ENCODE results near the gene ADGRB2.
A peak's percentile ranks its signal among the peaks of the same experiment; 100 is the strongest.

The ADGRB2 gene

DNA sequence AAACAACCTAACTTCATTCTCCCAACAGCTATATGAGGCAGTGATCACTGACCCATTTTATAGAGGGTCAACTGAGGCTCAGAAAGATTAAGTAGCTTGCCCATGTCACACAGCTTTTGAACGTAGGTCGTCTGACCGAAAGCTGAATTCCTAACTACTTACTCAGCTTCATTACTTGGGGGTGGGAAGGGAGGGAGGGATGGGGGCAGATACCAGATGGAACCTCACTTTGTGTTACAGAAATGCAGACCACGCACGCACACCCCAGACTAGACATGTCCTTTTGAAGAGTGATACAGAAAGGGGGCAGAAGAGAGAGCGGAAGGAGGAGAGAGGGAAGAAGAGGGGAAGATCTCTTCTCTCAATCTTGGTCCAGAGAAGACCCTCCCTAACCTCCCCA lies 2.3 kb downstream of the ADGRB2 start:
- peak; percentile 62 for DNase-seq

DNA sequence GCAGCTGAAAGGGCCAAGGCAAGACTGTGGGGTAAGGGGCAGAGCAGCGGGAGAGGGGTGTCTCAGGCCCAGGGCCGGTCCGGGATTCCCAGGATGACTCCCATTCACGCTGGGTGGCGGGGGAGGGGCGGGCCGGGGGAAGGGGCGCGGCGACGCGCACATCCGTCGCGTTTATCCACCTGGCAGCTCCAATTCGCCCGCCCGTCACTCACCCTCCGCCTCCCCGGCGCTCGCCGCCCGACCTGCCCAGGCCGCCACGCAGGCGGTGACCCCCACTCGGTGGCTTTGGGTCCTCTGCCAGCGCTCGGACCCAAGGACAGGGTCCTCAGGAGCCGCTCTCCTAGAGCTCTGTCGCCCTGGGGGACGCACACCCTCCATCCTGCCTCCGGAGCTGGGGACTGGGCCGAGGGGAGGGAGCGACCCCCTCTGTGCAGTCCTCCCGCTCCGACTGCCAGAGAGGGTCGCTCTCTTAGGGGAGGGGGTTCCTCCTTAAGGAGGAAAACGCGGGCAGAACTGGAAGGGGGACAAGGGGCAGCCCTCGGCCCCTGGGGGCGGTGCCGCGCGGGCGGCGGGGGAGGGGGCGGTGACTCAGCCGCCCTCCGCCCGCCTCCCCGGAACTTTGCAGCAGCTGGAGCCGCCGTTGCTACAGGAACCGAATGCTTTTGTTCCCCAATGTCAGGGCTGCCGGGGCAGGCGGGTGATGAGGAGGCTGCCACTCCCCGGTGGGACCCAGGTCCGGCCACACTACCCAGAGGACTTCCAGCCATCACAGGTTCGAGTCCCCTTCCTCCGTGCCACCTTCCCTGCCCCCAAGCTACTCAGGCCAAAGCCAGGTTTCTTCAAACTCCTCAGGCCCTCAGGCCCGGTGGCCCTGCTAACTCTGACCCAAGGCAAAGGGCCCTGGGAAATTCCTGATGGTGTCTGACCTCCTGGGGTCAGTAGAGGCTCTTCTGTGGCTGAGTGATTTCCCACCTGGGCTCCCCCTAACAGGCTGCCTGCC lies 3.4 kb downstream of the ADGRB2 start:
- DNase-seq, result peak; percentile 51

DNA sequence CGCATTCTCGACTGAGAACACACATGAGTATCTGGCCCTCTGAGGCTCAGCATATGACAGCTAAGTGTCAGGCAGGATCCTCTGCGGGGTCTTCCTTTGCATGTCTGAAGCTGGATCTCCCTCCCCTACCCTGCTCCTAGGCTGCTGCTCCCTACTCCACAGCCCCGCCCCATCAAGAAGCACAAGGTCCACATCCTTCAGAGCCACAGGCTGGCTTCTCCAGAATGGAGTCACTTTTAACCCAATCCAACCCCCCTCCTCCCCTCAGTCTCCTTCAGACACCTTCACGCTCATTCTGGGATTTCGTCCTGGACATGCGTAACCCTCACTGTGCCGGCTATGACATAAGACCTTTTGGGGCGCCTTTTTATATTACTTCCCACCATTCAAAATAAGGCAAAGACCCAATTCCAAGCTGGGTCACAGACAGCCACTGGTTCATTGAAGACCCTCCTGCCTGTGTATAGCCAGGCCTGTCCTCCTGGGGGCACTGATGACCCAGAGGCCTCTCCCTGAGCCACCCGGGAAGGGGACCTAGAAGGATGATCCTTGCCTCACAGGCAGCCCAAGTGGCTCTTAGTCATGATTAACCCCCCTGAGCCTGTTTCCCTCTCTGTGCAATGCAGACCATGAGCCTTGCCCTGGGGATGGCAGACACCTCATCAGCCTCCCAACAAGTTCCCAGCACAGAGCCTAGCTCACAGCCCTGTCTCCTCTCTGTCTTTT lies 4.7 kb downstream of the ADGRB2 start:
- DNase-seq, result no peak

DNA sequence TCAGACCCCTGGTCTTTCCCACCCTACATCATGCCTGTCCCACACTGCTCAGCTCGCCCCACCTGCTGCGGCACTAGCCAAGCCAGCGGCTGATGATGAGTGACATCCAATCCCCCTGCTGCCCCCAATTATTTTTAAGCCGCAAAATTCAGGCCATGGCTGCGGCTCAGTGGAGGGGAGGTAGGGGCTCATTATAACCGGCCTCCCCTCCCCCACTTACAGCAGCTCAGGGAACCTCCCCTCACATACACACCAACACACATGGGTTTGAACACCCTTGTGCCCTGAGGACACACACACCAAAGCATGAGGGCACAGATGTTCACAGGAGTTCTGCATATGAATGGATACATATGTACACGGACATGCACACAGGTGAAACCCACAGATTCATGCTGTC lies 5.3 kb downstream of the ADGRB2 start:
- no peak for DNase-seq

DNA sequence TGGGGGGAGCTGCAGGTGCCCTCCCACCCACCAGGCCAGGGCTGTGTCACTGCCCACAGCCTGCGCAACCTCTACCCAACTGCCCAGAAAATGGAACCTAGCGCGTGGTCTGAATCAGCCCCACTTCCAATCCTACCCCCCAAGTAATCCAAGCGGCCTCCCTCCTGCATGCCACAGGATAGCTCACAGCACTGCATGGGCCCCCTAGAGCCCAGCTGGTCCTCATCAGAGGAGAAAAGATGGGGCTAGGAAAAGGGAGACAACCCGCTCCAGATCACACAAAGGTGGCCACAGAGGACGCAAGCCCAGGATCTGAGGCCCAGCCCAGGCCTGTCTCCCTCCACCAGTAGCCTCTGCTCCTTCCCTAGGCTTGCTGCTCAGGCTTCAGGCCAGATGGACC lies 6.2 kb downstream of the ADGRB2 start:
- no peak for DNase-seq

DNA sequence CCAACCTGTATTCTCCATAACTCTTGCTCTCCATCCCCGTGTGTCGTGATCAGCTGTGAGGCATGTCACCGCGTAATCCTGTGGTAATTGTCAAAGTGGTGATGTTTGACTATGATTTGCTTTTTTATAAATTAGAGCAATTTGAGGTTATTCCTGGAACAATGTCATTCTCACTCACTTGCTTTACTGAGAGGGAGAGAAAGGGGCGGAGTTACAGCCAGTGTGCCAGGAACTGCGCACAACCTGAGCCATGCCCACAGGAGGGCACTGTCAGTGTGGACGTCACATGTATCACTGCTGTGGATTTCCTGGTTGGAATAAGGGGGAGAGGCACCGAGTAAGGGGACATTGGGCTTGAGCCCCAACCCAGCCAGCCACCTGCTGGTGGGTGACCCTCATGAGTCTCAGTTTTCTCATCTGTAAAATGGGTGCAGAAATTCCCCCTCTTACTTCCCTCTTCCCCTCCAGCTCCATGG lies 6.9 kb downstream of the ADGRB2 start:
- no peak for DNase-seq

DNA sequence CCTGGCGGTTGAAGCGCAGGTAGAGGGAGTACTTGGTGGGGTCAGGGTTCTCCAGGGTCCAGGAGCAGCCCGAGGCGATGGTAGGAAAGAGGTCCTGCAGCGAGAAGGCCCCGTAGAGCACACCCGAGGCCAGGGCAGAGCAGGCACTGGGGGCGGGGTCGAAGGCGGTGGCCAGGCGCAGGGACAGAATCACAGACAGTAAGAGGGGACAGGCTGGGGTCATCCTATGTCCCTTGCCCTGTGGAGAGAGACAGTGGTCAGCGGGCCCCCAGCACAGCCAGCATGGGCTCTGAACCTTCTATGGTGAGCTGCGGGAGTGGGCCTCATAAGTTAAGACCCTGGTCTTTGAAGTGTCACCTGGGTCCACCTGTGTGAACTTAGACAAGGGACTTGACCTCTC lies 7.6 kb downstream of the ADGRB2 start:
- no peak for DNase-seq

DNA sequence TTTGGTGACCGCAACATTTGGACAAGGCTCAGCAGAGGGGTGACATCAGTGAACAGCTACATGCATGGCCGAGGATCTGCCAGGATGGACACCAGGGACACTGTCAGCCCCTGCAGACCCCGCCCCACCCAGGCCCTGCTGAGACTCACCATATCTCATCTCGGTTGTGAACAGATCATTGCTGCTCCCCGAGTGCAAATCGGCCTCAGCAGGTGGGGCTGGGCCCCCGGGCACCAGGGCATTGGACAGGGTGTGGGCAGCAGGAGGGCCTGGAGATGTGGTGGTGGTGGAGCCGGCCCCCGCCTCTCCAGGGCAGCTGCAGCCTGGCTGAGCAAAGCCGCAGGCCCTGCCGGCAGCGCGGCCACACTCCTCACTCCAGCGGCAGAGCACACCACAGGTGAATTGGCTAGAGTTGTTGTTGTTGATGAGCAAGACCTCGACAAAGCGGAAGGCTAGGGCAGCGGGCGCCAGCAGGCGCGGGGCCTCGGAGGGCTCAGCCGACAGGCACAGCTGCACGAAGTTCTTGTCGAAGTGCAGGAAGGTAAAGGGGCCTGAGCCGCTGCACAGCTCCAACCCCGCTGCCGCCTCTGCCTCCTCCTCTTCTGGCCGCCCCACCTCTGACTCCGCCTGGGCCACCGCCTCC lies 8.2 kb downstream of the ADGRB2 start:
- no peak for DNase-seq

DNA sequence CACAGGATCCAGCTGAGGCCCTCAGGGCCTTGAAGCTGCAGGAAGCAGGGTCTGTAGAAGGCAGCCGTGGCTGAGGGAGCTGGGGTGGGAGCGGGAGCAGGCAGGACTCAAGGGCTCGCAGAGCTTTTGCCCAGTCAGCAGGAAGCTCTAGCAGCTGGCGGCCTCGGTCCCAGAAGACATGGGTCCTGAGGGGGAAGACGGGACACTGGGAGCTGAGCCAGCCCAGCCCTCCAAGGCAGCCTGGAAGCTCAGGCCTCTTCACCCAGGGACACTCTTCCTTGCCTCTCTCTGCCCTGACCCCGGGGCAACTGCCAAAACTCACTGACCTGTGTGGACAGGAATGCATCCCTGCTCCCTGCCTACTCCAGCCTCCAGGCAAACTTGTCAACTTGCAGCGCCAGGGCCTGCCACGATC lies 8.9 kb downstream of the ADGRB2 start:
- DNase-seq, result no peak

DNA sequence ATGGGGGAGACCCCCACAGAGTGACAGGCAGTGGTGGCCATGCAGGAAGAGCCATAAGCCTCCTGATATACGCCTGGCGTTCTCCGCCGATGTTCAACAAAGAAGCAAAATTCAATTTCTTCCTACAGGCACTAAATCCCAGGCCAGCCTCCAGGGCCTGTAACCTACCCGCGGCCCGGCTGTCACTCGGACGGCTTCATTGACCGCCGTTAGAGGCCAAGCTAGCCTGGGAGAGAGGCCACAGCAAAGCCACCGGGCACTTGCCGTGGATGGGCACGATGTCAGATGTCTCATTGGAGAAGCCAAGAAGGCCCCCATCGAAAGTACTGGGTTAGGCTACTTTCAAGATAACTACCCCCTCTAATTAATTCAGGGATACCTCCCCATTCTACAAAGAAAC lies 9.7 kb downstream of the ADGRB2 start:
- no peak for DNase-seq

DNA sequence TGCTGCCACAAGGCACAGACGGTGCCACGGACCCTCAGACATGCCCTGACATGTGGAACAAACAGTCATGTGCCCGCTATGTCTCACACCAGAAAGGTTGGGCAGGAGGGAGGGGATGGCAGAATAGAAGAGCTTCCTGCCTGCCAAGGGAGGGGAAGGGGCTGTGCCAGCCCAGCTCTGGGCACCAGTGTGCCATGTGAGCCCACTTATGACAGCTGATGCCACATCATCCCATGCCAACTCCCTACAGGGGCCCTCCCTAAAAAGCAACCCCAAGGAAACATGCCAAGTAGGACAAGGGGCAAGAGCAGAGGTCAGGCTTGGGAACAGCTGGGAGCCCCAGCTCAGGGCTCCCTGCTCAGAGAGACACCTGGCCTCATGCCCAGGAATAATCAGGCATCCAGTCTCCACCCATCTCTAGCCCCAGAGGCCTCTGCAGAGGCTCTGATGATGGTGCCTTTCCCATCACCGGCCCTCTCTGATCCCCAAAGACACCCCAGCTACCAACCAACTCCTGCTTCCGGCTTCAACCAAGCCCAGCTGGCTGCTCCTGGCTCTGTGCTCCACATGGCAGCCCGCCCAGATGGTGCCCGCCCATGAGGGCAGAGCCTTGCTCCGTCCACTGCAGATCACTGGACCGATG lies 10.3 kb downstream of the ADGRB2 start:
- DNase-seq, result no peak

DNA sequence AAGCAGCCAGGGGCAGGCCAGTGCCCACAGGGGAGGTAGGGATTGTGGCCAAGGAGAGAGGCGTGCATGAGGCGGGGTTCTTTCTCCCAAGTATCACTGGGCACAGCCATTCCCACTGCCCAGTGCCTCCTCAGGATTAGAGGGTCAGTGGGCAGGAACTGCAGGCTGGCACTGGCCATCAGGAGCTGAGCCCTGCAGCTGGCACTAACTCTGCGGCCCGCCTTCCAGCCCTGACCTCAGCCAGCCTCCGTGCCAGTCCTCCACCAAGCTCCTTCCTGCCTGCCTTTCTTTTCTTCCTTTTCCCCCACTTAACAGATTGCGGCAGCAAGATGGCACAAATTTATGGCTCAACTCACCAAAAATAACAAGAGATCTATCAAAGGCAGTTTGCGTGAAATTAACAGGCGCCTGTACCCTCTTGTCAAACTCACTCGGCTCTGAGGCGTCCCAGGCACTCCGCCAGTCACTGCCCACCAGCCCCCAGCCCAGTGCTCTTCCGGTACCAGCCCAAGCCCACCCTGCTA lies 11.1 kb downstream of the ADGRB2 start:
- no peak for DNase-seq

DNA sequence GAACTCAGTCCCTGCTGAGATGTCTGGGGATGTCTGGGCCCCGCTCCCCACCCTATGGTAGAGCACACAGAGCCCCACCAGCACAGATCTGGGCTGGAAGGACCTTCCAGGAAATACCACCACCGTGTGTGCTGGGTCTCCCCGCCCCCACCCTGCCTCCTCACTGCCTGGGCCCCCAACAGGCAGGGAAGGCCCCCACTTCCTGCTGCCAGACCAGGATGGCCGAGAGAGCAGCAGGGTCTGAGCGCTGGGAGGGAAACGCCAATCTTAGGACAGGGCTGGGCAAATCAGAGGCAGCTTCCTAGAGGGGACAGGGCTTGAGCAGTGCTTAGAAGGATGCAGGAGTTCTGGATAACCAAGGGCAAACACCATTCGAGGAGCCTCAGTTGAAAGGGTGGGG lies 11.9 kb downstream of the ADGRB2 start:
- no peak for DNase-seq

DNA sequence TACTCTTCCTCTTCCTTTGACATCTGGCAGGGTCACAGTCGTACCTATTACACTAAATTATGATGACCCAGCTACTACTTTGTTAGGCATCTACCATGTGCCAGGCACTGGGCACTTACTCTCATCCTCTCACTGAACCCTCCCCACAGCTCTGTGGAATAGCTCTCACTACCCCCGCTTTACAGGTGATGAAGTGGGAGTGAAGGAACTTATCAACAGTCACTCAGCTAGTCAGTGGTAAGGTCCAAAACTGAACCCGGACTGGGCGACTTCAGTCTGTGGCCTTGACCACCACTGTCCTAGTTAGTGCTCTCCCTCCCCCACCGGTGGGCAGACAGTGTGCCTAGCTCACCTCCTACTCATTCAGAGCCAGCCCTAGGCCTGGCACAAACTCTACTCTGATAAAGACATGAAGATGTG lies 12.3 kb downstream of the ADGRB2 start:
- DNase-seq, result no peak

DNA sequence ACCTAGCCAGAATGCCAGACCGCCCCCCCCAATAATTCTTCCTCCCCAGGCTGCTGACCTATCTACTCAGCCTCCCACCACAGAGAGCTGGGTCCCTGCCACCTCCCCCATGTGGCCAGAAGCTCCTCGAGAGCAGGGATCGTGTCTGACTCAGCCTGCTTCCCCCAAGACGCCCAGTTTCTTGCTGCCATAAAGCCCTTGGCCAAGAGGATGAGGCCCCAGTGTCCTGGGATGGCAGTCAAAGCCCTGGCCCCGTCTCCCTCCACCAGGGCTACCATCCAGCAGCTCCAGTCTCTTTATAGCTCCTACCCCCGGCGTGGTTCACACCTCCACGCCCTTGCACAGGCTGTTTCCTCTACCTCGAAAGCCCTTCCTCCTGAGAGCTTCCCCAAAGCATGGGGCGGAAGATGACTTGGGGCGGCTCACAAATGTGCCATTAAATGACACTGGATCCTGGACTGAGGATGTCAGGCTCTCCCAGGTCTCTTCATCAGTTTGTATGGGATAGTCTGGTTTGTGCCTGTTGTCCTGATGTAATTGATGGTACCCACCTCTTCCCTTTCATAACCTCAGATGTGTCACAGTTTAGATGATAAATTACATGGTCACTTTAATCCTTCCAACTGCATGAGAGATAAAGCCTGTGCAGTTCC lies 13.2 kb downstream of the ADGRB2 start:
- DNase-seq, result no peak

DNA sequence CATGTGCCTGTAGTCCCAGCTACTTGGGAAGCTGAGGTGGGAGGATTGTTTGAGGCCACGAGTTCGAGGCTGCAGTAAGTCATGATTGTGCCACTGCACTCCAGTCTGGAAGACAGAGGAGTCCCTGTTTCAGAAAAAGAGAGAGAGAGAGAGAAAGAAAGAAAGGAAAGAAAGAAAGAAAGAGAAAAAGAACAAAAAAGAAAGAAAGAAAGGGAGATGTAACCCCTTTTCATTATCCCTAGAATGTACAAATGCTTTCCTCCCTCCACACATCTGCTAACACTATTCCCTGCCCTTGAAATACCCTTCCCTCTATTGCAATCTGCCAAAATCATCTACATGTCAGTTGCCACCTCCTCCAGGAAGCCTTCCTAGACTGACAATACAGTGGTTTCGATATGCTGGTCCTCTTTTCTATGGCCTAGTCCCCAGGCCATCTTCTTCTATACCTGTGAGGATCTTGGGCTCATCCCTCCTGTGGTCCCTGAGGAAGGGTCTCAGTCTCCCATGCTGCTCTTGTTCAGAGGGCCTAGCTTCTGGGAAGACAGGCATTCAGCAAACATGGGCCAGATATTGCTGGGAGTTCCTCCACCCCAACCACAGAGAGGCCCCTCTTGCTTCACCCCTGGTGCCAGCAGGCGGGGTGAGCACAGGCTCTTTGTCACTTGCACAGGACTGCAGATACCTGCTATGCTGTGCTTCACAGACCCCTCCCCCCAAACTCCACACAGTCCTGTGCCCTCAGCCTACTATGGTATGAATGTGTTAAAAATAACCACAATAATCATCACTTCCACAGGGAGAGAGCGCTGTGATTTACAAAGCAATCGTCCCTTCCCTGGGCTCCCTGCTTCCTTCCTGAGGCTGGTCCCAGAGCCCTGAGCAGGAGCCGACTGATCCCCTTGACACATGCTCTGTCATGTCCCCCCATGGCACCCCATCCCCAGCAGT lies 14.1 kb downstream of the ADGRB2 start:
- no peak for DNase-seq

DNA sequence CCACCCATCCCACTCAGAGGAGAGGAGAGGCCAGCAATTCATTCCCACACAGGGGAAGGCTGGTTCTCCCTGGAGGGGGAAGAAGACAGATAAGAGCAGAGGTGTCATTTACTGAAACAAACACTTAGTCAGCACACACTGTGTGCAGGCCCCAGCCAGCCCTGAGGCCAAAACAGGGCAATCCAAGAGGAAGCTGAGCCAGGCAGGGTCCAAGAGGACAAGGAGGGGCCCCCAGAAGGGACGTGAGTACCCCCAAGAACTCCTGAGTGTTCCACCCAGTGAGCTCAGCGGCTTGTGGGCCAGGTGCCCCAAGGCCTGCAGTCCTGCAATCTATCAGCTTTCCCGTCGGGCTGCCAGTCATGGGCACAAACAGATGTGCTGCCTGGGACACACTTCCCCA lies 15.8 kb downstream of the ADGRB2 start:
- DNase-seq, result no peak

DNA sequence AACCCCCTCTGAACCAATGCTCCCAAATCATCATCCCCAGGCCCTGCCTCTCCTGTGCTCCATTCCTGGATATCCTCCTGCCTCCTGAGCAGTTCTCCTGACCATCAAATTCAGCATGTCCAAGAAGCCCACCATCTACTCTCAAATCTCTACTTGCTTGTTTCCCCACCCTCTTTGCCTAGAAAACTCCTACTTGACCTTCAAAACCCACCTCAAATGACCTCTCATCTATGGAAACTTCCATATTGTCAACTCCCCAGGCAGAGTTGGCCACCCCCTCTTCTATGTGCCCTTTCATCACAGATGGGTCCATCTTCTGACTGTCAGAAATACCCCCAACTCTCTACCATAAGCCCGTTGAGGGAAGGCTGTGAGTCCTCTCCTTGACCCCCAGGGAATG lies 16.8 kb downstream of the ADGRB2 start:
- DNase-seq, result no peak

DNA sequence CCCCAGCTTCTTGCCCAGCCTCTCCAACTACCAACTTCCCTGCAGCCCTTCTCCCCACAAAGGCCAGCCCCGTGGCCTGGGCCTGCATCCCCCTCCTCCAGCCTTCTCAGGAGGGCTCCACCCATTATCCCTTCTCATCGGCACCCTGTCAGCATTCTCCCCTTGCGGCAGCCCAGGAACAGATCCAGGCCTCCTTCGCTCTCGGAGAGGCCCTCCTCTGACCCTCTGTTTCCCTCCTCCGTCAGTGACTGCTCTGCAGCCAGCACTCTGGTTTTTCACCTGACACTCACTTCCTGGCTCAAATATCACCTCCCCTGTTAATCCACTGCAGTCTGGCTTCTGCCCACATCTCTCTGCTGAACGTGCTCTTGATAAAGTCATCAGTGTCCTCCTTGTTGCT lies 17.5 kb downstream of the ADGRB2 start:
- DNase-seq, result no peak

DNA sequence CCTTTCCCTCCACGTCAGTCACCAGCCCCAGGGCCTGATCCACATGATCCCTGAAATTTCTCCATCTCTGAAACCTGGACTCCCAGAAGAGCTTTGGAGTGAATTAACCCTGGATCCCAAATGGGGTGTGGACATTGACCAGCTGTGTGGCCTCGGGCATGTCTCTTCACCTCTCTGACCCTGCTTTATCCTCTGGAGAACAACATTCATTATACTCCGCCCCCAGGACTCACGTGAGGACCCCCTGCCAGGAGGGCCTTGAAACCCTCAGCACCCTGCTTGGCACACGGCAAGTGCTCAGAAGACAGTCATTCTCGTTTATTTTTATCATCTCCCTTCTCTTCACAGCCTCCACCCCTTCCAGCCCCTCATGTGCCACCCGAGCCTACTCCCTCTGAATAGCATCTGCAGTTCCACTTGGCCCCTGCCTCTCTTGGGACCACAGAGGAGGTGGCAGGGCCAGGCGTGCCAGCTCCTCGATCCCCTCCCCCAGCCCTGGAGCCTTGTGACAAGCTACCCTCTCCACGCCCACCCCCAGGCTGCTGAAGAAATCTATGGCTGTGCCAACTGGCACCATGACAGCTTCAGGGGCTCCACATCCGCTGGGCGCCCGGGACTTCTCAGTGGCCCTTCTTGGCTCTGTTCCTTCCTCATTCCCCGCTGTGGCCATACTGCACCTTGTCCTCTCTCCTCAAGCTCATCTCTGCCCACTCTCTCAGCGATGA lies 18.0 kb downstream of the ADGRB2 start:
- DNase-seq, result no peak

Data from kidney glomerular epithelial cell (primary cell).